Measurements from ENCODE around the gene IGF2BP2. TPM values are rescaled to one million over a fixed set of nuclear protein-coding genes. Genes with fewer than 3 reads are reported as not detected.
A peak's percentile ranks its signal among the peaks of the same experiment; 100 is the strongest.

The IGF2BP2 gene
- total and polyA plus RNA-seq, 9 of the 15 experiments (the other 6 are each of a cell fraction or from before 2014, with no cell fraction given) = 3.2 to 59.6 (median 30.5) TPM

- no peak for TF ChIP-seq ZNF764 (CRISPR knock-in tag; IDR thresholded peaks at IDR 0.05; ENCODE audit: low read depth)
- no peak for TF ChIP-seq ATF1 (CRISPR knock-in tag; IDR thresholded peaks at IDR 0.05)
- TF ChIP-seq ATF1 (tag; IDR thresholded peaks at IDR 0.05) = 0 out of 2 replicates have a peak, but pooled peaks have one; percentile 24
- TF ChIP-seq MYC (IDR thresholded peaks at IDR 0.05; ENCODE audit: low read depth, low read length) = no peak
- no peak for TF ChIP-seq MYC (CRISPR knock-in tag; IDR thresholded peaks at IDR 0.05; ENCODE audit: borderline replicate concordance, low read depth)
- TF ChIP-seq PTTG1 (tag; IDR thresholded peaks at IDR 0.05; ENCODE audit: low read depth) = no peak
- no peak for TF ChIP-seq E2F5 (CRISPR knock-in tag; IDR thresholded peaks at IDR 0.05)
- TF ChIP-seq NFIX (CRISPR knock-in tag; IDR thresholded peaks at IDR 0.05; ENCODE audit: low read depth) = no peak
- TF ChIP-seq MCM2 (IDR thresholded peaks at IDR 0.05; ENCODE audit: low read depth) = no peak
- TF ChIP-seq TCF15 (CRISPR knock-in tag; IDR thresholded peaks at IDR 0.05) = no peak
- no peak for TF ChIP-seq ZNF436 (CRISPR knock-in tag; IDR thresholded peaks at IDR 0.05)
- no peak for TF ChIP-seq ZNF212 (CRISPR knock-in tag; IDR thresholded peaks at IDR 0.05)
- no peak for TF ChIP-seq EWSR1 (IDR thresholded peaks at IDR 0.05; ENCODE audit: borderline replicate concordance, low read depth, partially characterized antibody)
- TF ChIP-seq NCOA2 (IDR thresholded peaks at IDR 0.05; ENCODE audit: partially characterized antibody in 2 of 2) = no peak
- no peak for TF ChIP-seq PTRF (tag; IDR thresholded peaks at IDR 0.05)
- TF ChIP-seq SP2 (IDR thresholded peaks at IDR 0.05; ENCODE audit: extremely low read depth, low read depth, low read length, poor library complexity, severe bottlenecking) = no peak
- TF ChIP-seq ZBTB1 (CRISPR knock-in tag; IDR thresholded peaks at IDR 0.05; ENCODE audit: borderline replicate concordance, low read depth) = no peak
- no peak for TF ChIP-seq TEAD4 (IDR thresholded peaks at IDR 0.05; ENCODE audit: low read length)
- TF ChIP-seq TEAD4 (CRISPR knock-in tag; IDR thresholded peaks at IDR 0.05; ENCODE audit: borderline replicate concordance) = no peak
- TF ChIP-seq DNMT1 (IDR thresholded peaks at IDR 0.05) = no peak
- no peak for TF ChIP-seq MECOM (CRISPR knock-in tag; IDR thresholded peaks at IDR 0.05)
- no peak for TF ChIP-seq NR0B1 (IDR thresholded peaks at IDR 0.05; ENCODE audit: partially characterized antibody)
- 0 out of 2 replicates have a peak, but pooled peaks have one; percentile 10 for TF ChIP-seq SMARCE1 (IDR thresholded peaks at IDR 0.05)
- TF ChIP-seq HMBOX1 (IDR thresholded peaks at IDR 0.05) = no peak
- TF ChIP-seq CBX8 (IDR thresholded peaks at IDR 0.05; ENCODE audit: borderline replicate concordance, extremely low read depth, low read depth, low read length, poor library complexity, severe bottlenecking) = no peak
- TF ChIP-seq ZNF668 (CRISPR knock-in tag; IDR thresholded peaks at IDR 0.05) = no peak
- TF ChIP-seq EP400 (IDR thresholded peaks at IDR 0.05) = no peak
- TF ChIP-seq ETV5 (CRISPR knock-in tag; IDR thresholded peaks at IDR 0.05; ENCODE audit: low read depth) = no peak
Measured at GRCh38 chr3:185807445-185808068, 17.3 kb downstream of the IGF2BP2 start (continued).
